ENCODE data around the gene MALT1. TPM values are rescaled to one million over a fixed set of nuclear protein-coding genes. Genes with fewer than 3 reads are reported as not detected.
"Not testable (repeated sequence)": the region's sequence is repeated elsewhere in the genome, so short reads cannot be mapped to it uniquely, and the experiment has no call there.

MALT1 gene
- total RNA-seq, 1 experiment from 2014 or later = 22.6 TPM

GRCh38 chr18:58645398-58645797 is 25.9 kb upstream of the MALT1 start:
- no peak for DNase-seq
- Mint-ChIP-seq H3K9me3 (ENCODE audit: unreplicated experiment) (no peaks in the 10 kb centered on the region), H3K36me3 (ENCODE audit: insufficient read depth, unreplicated experiment) (no peaks in the 10 kb centered on the region), H3K27me3 (ENCODE audit: insufficient read depth, unreplicated experiment) (no peaks in the 10 kb centered on the region), H3K4me3 (ENCODE audit: unreplicated experiment) (no peak overlapping the region), H3K27ac (ENCODE audit: unreplicated experiment) (no peak overlapping the region), H3K4me1 (ENCODE audit: low read depth, unreplicated experiment) (no peaks in the 10 kb centered on the region)
- H3K4me3 ChIP-seq (ENCODE audit: low read depth, low read length) = no peak overlapping the region
- ChIA-PET POLR2A (no interaction called here), CTCF (no interaction called here)
- H3K4me1 ChIP-seq = no peaks in the 10 kb centered on the region
- no peaks in the 10 kb centered on the region for H3K9me3 ChIP-seq
- TF ChIP-seq CTCF (IDR thresholded peaks at IDR 0.05; ENCODE audit: insufficient read depth in 1 of 2, low read depth in 1 of 2, low read length in 1 of 2, severe bottlenecking in 1 of 2, unreplicated experiment in 1 of 2) = no peak
- H3K27me3 ChIP-seq (replicated peaks; ENCODE audit: control insufficient read depth, insufficient read depth, low read length) = no peaks in the 10 kb centered on the region
- no TSS peak for BruUV-seq (replicated peaks)
- intact Hi-C loops (cut with micrococcal nuclease; ENCODE audit: unreplicated experiment) = no loop called here
- H3K36me3 ChIP-seq (ENCODE audit: control insufficient read depth, insufficient read depth, low read length) = no peaks in the 10 kb centered on the region

- Mint-ChIP-seq H3K4me1 (ENCODE audit: low read depth, unreplicated experiment) (no peaks in the 10 kb centered on the region), H3K27ac (ENCODE audit: unreplicated experiment) (no peak overlapping the region), H3K36me3 (ENCODE audit: insufficient read depth, unreplicated experiment) (no peaks in the 10 kb centered on the region), H3K27me3 (ENCODE audit: insufficient read depth, unreplicated experiment) (no peaks in the 10 kb centered on the region), H3K9me3 (ENCODE audit: unreplicated experiment) (no peaks in the 10 kb centered on the region), H3K4me3 (ENCODE audit: unreplicated experiment) (no peak overlapping the region)
- Histone ChIP-seq H3K36me3 (ENCODE audit: control insufficient read depth, insufficient read depth, low read length) (no peaks in the 10 kb centered on the region), H3K9me3 (no peaks in the 10 kb centered on the region), H3K4me1 (no peaks in the 10 kb centered on the region), H3K27me3 (replicated peaks; ENCODE audit: control insufficient read depth, insufficient read depth, low read length) (no peaks in the 10 kb centered on the region), H3K4me3 (ENCODE audit: low read depth, low read length) (no peak overlapping the region)
- BruUV-seq (replicated peaks) = no TSS peak
- ChIA-PET POLR2A (no interaction called here), CTCF (no interaction called here)
- TF ChIP-seq CTCF (IDR thresholded peaks at IDR 0.05; ENCODE audit: insufficient read depth in 1 of 2, low read depth in 1 of 2, low read length in 1 of 2, severe bottlenecking in 1 of 2, unreplicated experiment in 1 of 2) = no peak
- intact Hi-C loops (cut with micrococcal nuclease; ENCODE audit: unreplicated experiment) = no loop called here
- no peak for DNase-seq
These were observed 24.9 kb upstream of the MALT1 start for GRCh38 chr18:58646334-58646862.

GRCh38 chr18:58649966-58650816 is 21.1 kb upstream of the MALT1 start:
- Histone ChIP-seq H3K9me3 (no peaks in the 10 kb centered on the region), H3K36me3 (ENCODE audit: control insufficient read depth, insufficient read depth, low read length) (no peaks in the 10 kb centered on the region), H3K27me3 (replicated peaks; ENCODE audit: control insufficient read depth, insufficient read depth, low read length) (no peaks in the 10 kb centered on the region), H3K4me1 (no peaks in the 10 kb centered on the region), H3K4me3 (ENCODE audit: low read depth, low read length) (no peak overlapping the region)
- H3K9me3 Mint-ChIP-seq (ENCODE audit: unreplicated experiment) = peaks cover 9% of the 10 kb centered on the region
- CTCF ChIA-PET = no interaction called here
- H3K4me3 Mint-ChIP-seq (ENCODE audit: unreplicated experiment) = no peak overlapping the region
- BruUV-seq (replicated peaks) = no TSS peak
- DNase-seq = no peak
- H3K4me1 Mint-ChIP-seq (ENCODE audit: low read depth, unreplicated experiment) = no peaks in the 10 kb centered on the region
- no peak overlapping the region for H3K27ac Mint-ChIP-seq (ENCODE audit: unreplicated experiment)
- intact Hi-C loops (cut with micrococcal nuclease; ENCODE audit: unreplicated experiment) = no loop called here
- POLR2A ChIA-PET = no interaction called here
- H3K36me3 Mint-ChIP-seq (ENCODE audit: insufficient read depth, unreplicated experiment) = no peaks in the 10 kb centered on the region
- no peak for TF ChIP-seq CTCF (IDR thresholded peaks at IDR 0.05; ENCODE audit: insufficient read depth in 1 of 2, low read depth in 1 of 2, low read length in 1 of 2, severe bottlenecking in 1 of 2, unreplicated experiment in 1 of 2)
- no peaks in the 10 kb centered on the region for H3K27me3 Mint-ChIP-seq (ENCODE audit: insufficient read depth, unreplicated experiment)

GRCh38 chr18:58650830-58651229 is 20.4 kb upstream of the MALT1 start:
- H3K4me3 Mint-ChIP-seq (ENCODE audit: unreplicated experiment); H3K36me3 Mint-ChIP-seq (ENCODE audit: insufficient read depth, unreplicated experiment); POLR2A ChIA-PET; H3K4me3 ChIP-seq (ENCODE audit: low read depth, low read length); CTCF ChIA-PET; H3K27me3 Mint-ChIP-seq (ENCODE audit: insufficient read depth, unreplicated experiment); intact Hi-C loops (cut with micrococcal nuclease; ENCODE audit: unreplicated experiment); H3K4me1 Mint-ChIP-seq (ENCODE audit: low read depth, unreplicated experiment); H3K4me1 ChIP-seq; H3K36me3 ChIP-seq (ENCODE audit: control insufficient read depth, insufficient read depth, low read length); H3K9me3 ChIP-seq; DNase-seq; BruUV-seq (replicated peaks); H3K27ac Mint-ChIP-seq (ENCODE audit: unreplicated experiment); H3K27me3 ChIP-seq (replicated peaks; ENCODE audit: control insufficient read depth, insufficient read depth, low read length): not testable (repeated sequence)
- peaks cover 12% of the 10 kb centered on the region for H3K9me3 Mint-ChIP-seq (ENCODE audit: unreplicated experiment)

GRCh38 chr18:58653144-58653722 is 18.0 kb upstream of the MALT1 start:
- intact Hi-C loops (cut with micrococcal nuclease; ENCODE audit: unreplicated experiment); H3K27me3 ChIP-seq (replicated peaks; ENCODE audit: control insufficient read depth, insufficient read depth, low read length); DNase-seq; H3K4me1 Mint-ChIP-seq (ENCODE audit: low read depth, unreplicated experiment); CTCF ChIA-PET; H3K36me3 Mint-ChIP-seq (ENCODE audit: insufficient read depth, unreplicated experiment); H3K4me3 ChIP-seq (ENCODE audit: low read depth, low read length); H3K27ac Mint-ChIP-seq (ENCODE audit: unreplicated experiment); H3K27me3 Mint-ChIP-seq (ENCODE audit: insufficient read depth, unreplicated experiment); H3K4me1 ChIP-seq; BruUV-seq (replicated peaks); H3K9me3 ChIP-seq; H3K36me3 ChIP-seq (ENCODE audit: control insufficient read depth, insufficient read depth, low read length); H3K4me3 Mint-ChIP-seq (ENCODE audit: unreplicated experiment); POLR2A ChIA-PET: not testable (repeated sequence)
- H3K9me3 Mint-ChIP-seq (ENCODE audit: unreplicated experiment) = peaks cover 12% of the 10 kb centered on the region

Measured in Caco-2 (cell line).